Peyer's patch (tissue), 4 donors: Measurements from ENCODE around the gene SMG6.

Experiments
- CTCF ChIP-seq, 6 experiments: fragments of 450-650 bp in 4 of 6; fragments of 200-600 bp in 2 of 6; sonication (generic) in 1 of 6; IDR thresholded peaks; one replicate each; pipeline ENCODE4 v1.5.1; 2017 to 2019; ENCODE audit warnings: antibody characterized with exemption in 6 of 6, mild to moderate bottlenecking in 3 of 6, moderate library complexity in 1 of 6
- POLR2A ChIP-seq, 2 donors: fragments of 450-650 bp; IDR thresholded peaks; one replicate each; pipeline ENCODE4 v1.5.1; 2017; ENCODE audit warnings: antibody characterized with exemption in 2 of 2, mild to moderate bottlenecking in 2 of 2, moderate library complexity in 2 of 2

- TF ChIP-seq CTCF (IDR thresholded peaks at IDR 0.05) (no peak), POLR2A (IDR thresholded peaks at IDR 0.05) (no peak)
These were observed 261.2 kb downstream of the SMG6 start for GRCh38 chr17:2042390-2042847.
